Left forelimb (tissue), 1 donor: ENCODE measurements around the gene DNMT3A.
A peak's percentile ranks its signal among the peaks of the same experiment; 100 is the strongest.
"Not testable (repeated sequence)": the region's sequence is repeated elsewhere in the genome, so short reads cannot be mapped to it uniquely, and the experiment has no call there.

Experiments used
- DNase-seq: peaks from one replicate; pipeline ENCODE4 v3.0.0-alpha.2; 2018; ENCODE audit warnings: low spot score

Gene DNMT3A

DNA sequence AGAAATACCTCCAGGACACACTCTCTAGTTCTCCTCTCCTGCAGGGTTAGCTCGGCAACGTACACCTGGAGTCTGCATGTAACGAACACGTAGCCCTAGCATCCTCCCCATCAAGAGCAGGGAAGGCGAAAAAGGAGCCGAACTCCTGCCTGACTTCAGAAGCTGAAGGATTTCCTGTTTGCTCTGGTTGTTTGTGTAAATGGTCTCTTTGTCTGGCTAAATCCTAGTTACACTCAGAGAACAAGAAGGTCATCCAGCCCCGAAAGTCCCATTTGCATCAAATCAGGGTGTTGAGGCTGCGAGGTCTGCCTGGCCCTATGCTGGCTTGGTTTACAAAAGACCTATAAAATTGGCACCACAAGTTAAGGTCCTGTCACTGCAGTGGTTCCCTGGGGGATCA lies 107.0 kb downstream of the DNMT3A start:
- no peak for DNase-seq

DNA sequence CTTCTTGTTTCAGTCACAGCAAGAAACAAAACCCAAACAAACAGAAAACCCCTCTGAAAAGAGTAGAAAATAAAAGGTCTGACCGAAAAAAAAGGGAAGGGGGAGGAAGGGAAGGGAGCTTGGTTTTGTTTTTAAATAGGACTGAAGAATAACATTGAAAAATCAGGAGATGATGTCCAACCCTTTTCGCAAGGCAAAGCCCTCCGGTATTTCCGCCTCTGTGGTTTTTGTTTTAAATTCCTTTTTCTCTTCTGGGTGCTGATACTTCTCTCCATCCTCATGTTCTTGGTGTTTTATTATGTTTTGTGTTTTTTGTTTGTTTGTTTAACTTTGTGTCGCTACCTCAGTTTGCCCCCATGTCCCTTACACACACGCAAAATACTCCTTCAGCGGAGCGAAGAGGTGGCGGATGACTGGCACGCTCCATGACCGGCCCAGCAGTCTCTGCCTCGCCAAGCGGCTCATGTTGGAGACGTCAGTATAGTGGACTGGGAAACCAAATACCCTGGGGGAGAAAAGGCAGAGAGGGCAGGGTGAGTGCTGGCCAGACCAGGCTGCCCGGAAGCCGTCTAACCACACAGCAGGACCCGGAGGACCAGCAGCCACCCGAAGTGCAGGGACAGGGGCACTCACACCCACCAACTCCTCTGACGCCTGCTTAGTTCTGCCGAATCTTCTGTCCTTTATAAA lies 107.7 kb downstream of the DNMT3A start:
- no peak for DNase-seq

DNA sequence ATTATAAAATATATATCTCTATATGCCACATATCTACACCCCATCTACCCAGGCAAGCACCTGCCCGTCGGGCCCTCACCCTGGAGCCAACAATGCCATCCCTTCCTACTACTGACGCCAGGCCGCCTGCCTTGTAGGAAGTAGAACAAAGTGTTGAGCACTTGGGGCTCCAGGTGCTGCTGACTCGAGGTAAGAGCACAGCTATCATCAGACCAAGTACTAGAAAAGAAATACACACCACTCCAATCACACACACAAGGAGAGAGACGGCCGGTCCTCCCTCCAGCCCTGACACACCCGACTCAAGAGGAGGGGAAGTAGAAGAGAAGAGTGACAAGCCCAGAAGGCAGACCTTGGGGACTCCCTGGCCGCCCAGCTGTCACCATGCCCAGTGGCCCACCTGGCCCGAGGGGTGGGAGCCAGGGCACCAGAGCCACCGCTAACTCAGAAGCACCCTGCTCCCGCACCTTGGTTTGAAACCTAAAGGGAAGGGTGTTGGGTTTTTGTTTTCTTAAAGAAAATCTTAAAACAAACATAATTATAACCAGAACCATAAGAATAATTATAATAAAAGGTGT lies 109.4 kb downstream of the DNMT3A start:
- no peak for DNase-seq

DNA sequence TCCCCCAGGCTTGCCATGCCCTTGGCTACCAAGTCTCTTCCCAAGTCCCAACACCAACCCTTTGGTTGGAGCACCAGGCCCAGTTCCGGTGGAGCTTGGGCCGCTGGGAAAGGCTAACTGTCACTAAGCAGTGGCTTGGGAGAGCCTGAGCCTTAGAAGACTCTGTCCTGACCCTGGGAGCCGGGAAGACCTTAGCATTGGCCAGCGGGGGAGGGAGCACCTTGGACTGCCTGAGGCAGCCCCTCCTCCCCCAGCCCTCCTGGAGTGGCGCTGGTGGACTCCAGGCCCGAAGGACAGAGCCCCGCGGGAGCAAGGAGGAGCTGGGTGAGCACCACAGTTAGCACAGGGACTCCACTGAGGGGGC lies 110.8 kb downstream of the DNMT3A start:
- no peak for DNase-seq

DNA sequence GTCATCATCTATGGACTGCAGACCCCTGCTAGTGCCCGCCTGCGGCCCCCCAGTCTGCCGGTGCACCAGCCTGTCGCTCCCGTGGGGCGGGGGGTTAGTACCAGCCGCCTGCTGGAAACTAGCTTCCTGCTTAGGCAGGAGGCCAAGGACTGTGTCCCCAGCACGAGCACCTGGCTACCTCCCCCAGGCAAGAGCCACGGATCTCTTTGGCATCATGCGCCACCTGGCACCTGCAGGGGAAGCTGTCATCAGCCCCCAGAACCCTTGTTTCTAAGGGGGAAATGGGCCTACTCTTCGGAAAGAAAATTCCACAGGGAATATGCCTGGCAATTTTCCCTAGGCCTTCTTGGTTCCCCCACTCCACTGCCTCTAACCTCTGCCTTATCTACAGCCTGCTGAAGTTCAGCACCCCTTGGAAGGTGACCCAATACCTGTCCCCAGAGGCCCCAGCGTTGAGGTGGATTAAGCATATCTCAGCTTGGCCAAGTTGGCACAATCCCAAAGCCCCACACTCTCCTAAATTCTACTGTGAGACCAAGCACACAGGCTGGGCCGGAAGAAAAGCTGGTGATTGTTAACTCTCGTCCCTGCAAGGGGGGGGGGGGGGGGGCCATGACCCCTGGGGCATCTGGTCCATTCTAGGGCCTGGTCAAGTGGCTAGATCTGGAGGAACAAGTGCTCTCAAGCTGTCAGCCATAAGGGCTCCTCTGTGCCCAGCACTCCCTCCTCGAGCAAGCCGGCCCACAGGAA lies 111.4 kb downstream of the DNMT3A start:
- DNase-seq = no peak

DNA sequence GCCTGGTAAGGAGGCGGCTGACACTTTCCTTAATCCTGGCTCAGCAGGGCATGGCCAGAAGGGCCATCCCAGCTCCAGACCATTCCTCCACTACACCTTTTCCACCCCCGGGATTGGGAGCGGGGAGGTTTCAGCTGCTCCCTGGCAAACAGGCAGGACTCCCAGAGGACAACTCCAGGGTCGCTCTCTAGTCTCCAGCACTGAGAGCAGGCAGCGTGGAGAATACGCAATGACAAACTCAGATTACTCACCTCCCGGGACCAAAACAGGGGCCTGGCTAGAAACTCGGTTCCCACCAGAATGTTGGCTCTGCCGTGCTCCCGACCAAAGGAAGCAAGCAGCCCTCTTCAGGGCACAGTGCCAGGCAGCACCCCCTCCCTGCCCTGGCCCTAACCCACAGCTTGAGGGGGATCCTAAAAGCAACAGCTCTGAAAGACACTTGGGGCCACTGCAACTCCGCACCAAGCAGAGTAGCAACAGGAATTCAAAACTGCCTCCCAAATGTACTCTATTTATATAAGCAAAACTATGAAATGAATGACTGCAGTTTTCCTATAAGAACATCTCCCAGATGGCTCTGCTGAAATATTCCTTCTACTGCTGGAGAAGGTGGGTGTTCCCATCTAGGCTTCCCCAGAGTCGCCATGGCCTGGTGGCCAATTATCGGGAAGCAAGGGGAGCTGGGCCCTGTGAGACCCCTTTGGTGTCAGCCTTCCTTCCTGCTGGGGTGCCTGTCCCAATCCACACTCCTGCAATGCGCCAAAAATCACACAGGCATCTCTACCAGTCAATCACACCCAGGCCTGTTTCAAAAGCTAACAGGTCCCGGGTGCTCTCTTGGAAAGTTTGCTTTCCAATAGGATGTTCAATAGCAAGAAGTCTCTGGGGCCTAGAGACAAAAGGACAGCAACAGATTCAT lies 112.2 kb downstream of the DNMT3A start:
- no peak for DNase-seq

DNA sequence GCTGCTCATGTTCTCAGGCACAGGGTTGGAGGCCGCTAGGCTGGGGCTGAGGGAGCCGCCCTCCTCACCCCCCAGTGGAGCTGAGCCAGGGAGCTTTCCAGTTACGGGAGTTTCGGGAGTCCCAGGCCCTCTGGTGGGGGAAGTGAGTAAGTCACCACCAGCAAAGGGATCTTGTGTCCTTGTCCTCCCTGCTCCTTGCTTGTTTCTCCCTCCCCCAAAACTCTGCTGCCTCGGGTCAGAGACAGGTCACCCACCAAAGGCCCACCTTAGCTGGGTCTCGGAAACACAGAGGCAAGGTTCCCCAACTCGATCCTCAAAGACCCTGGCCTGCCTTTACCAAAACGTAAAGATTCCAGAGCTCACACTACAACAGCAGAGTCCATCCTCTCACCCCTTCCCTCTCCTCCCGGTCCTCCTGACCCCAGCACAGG lies 112.9 kb downstream of the DNMT3A start:
- DNase-seq = peak; percentile 83

DNA sequence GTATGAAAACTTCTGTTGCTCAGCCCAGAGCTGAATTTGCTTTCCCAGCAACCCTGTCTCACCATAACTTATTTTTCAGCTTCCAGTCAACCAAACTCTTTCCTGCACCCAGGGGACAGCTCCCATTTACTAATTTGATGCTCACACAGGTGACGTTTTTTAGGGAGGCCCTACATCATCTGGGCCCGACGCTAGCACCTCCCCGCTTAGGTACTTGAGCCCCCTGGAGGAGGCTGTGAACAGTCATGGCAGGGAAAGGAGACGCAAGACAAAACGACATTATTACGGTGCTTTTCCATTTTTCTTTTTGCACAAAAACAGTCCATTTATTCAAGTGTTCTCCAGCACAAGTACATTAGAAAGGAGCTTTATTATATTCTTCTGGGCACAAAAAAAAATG lies 114.1 kb downstream of the DNMT3A start:
- no peak for DNase-seq

DNA sequence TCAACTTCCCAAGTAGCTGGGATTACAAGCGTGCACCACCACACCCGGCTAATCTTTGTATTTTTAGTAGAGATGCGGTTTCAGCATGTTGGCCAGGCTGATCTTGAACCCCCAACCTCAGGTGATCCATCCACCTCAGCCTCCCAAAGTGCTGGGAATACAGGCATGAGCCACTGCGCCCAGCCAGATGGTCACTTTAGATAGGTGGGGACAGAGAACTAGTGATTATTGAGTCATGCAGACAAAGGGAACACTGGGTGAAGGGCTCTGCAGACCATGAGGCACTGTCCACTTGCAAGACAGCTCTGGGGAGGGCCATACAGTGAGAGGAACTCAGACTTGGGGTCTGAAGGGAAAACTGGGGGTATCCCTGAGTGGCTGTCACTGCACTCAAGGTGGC lies 114.9 kb downstream of the DNMT3A start:
- no peak for DNase-seq

DNA sequence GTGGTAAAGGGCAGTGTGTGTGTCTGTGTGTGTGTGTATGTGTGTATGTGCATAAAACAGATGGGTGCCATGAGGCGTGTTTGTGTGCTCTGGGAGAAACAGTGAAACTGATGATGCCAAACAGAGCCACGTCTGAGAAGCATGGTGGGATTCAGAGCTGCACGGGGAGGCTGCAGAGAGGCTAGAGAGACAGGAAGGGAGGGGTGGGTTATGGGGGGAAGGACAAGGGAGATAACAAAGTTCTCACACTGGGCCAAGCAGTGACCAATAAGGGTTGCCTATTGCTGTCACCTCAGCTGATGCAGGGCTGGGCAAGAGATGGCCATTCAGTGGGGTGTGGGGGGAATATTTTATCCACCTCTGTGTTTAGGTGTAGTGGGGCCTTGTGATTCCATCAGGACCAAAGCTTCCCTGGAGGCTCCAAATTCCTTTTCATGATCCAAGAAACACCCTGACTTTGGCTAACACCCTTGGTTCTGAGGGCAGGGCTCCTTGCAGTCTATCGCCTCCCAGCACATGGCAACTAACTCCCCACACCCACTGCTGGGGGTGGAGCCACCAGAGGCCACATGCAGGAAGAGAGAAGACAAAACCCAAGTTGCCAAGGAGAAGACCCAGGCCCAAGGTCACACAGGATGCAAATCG lies 119.1 kb downstream of the DNMT3A start:
- no peak for DNase-seq

DNA sequence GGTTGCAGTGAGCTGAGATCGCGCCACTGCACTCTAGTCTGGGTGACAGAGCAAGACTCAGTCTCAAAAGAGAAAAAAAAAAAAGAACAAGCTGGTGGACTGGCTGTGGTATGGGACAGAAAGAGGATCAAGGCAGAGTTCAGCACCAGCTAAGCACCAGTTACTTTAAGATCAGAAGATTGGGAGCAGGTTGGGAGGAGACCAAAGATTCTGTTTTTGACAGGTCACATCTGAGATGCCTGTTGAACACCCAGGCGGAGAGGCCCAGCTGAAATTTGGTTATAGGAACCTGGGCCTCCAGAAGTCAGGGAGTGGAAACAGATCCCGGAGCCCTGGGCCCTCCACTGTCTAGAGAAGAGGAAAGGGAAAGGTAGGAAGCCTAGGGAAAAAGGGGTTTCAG lies 120.1 kb downstream of the DNMT3A start:
- no peak for DNase-seq

DNA sequence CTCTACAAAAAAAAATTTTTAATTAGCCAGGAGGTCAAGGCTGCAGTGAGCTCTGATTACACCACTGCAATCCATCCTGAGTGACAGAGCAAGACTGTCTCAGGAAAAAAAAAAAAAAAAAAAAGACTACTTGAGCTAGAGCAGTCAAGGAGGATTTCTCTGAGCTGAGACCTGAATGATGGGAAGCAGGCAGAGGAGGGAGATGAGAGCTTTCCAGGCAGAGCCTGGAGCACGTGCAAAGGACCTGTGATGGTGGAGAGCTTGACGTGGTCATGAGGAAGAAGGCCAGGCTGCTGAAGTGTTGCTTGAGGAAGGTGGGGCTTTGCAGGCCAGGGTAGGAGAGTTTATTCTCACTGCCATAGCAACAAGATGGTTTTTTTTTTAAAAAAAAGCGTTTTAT lies 121.4 kb downstream of the DNMT3A start:
- no peak for DNase-seq

DNA sequence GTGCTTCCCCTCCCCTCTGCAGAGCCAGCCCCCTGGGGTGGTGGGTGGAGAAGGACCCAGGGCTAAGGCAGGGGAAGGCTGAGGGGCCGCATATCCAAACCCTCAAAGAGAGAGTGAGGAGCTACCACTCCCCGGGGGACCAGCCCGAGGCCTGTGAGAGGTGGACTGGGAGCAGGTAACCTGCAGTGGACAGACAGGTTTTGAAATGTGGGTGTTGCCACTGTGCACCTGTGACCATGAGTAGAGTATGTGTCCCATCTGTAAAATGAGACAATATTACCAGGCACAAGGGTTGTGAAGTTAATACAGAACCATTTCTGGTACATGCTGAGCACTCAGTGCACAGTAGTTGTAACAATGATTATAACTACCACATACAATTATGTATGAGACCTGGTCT lies 122.1 kb downstream of the DNMT3A start:
- DNase-seq = no peak

DNA sequence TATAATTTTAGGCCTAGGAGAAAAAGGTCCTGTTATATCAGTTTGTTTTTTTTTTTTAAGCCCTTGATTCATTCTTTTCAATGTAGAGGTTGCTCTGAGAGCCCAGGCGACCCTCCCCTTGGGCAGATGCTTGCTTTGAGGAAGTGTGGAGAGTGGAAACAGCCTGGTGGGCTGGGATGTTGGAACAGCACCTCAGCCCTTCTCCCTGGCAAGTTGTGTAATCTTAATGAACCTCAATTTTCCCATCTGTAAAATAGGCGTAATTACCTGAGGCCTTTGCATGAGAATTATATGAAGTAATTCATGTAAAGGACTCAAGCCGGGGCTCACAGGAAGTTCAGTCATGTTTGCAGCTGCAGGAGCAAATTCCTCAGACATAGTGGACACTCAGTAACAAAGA lies 123.6 kb downstream of the DNMT3A start:
- no peak for DNase-seq

DNA sequence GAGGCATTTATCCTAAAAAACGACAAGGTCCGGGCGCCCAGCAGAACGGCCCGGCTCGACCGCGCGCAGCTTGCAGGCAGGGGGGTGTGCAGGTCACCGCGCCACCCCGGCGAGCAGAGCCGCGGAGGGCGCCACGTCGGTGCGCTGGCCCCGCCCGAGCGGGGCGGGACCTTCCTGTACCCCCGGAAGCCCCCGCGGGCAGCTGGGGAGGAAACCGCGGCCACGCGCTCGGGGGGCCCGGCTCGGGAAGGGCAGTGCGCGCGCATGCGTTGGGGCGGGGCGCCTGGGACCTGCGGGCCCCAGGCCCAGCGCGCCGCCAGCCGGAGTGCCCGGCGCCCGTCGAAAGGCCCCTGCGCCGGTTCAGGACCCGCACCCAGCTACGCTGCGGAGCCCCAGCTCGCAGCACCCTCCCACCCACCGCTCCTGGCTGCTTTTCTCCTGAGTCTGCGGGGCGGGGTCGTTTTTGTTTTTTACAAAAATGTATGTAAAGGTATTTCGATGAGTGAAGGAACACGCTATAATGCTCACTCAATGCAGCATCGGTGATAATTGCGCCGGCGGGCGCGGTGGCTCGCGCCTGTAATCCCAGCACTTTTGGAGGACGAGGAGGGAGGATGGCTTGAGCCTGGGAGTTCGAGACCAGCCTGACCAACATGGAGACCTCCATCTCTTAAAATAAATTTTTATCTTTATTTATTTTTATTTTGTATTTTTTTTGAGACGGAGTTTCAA lies 125.6 kb downstream of the DNMT3A start:
- peak; percentile 92 for DNase-seq

DNA sequence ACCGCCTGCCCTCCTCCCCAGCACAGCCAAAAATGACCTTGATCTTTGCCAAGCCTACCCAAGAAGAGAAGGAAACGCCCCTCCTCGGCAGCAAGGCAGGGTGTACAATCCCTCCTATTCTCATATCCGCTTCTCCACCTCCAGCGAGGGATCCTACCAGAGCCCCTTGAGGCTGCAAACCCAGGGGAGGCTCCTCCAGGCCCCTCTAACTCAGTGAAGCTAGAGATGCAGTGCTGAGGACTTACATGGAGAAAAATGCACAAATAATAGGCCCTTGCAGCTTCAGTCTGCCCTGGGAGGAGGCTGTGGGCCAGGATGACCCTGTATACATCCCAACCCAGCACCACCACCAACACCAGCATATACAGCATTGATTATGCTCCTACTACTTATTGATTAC lies 126.5 kb downstream of the DNMT3A start:
- no peak for DNase-seq

DNA sequence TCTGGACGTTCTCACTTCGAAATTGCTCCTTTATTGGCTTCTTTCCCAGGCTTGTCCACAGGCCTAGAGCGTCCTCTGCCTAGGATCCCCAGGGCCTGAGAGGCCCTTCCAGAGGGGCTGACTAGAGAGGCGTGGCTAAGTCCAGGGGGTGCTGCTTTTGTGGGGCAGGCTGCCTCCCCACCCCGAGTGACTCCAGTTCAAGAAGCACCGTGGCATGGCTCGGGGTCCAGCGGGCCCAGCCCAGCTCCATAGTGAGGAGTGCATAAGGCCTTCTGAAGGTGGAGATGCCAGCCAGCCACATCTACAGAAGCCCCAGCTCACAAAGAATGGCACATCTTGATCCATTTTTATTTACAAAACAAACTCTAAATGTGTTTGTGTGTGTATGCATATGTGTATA lies 128.5 kb downstream of the DNMT3A start:
- DNase-seq = no peak

DNA sequence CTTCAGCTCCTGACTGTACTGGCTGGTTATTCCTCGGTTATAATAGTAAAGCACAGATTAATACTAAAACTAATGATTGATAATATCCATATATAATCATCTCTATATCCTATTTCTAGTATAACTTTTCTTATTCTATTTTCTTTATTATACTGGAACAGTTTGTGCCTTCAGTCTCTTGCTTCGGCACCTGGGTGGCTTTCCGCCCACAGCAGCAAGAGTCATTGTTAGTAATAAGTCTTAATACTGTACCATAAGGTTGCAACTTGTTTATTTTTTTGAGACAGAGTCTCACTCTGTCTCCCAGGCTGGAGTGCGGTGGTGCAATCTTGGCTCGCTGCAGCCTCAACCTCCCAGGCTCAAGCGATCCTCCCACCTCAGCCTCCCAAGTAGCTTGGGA lies 130.8 kb downstream of the DNMT3A start:
- not testable (repeated sequence) for DNase-seq

DNA sequence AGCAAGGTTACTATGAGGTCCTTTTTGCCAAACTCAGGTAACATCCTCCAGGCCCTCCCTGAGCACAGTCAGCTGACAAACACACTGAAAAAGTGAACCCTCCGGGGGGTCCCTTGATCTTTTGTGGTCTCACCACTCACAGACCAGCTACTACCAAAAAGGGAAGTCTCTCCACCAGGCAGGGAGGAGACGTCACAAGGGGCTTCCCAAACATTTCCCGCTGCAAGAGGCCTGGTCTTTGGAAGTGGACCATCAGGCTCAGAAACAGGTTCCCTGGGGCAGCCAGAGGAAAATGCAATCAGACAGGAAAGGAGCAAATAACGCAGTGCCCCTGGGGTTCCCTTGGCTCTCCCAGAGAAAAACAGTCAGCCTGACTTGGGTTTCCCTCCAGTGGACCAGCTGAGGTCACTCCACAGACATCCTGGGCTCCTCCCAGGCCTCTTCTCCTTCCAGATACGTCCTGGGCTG lies 134.6 kb downstream of the DNMT3A start:
- no peak for DNase-seq

DNA sequence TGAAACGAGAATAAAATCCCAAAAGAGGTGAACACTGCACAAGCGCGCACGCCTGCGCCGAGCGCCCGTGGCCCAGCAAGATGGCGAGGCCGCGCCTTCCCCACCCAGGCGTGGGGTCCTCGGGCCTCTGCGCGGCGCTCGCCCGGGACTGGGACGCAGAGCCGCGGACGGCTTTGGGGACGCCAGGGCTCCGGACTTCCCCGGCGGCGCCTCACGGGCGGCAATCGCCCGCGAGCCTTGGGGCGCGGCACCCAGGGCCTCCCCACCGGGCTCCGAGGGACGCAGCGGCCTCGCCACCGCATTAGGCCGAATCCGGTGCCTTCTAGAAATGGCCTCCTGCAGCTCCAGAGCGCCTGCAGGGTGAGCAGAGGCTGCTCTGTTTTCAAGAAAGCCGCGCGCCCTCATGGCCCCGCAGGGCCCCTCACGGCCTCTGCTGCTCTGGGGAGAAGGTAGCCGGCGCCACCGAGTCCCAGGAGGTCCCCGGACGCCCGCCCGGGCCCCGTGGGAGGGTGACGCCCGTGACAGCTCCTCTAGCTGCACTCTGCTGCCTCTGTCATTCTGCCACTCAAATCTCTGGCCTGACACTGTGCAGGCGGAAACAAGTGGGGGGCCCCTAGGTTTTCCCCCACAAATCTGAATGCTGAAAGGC lies 137.4 kb downstream of the DNMT3A start:
- no peak for DNase-seq

DNA sequence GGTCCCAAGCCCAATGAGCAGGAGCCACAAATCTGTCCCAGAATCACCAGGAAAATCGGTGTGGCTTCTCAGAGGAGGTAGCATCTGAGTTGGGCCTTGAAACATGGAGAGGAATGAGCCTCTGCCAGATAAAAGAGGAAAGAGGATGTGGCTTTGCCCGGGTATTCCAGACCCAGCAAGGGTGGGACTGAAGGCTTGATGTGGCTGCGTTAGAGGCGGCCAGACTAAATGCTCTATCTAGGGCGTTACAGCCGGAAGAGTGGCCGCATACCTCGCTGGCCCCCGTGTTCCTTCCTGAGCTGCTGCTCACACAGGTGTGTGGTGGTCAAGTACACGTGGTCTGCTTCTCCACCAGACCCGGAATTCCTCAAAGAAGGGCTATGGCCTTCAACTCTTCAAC lies 139.4 kb downstream of the DNMT3A start:
- no peak for DNase-seq
